EL (cell line): ENCODE measurements around the gene KLF5.

Source experiments
- DNase-seq: peaks from one replicate; pipeline ENCODE4 v3.0.0-alpha.2; 2016

Gene KLF5

DNA sequence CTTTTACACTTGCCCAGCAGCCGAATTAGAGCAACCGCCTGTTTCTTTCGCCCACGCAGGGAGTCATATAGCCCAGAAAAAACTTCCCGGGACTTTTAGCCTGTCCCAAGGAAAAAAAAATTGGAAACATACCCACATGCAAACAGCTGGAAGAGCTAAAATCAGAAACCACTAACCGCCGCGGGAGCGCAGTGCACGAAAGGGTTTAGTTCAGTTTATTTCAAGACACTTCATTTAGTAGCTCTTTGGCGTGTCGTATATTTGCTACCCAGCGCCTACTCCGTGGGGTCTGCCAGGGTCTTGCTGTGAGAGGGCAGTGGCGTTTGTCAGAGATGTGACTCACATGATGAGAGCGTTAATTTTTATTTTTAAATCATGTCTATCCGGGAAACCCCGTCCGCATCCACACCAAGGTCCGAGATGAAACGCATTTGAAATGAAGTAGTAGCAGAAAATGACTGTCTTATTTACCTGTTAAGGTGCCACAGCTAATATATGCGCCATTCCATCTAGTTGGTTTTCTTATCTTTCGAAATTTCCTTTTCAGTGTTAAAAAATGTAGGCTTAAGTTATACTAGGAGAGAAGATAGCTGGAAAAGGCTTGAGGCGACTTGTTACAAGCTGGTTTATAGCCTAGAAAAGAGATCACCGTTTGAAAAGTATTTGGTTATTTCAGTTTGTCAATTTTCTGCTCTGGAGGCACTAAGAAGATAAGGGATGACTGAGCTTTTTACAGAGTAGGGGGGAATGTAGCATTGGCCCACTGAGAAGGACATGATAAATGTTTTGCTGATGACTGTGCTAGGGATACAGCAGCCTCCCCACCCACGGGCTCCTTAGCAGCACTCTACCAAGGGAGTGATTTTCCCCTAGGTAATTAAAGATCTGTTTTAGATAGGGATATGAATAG lies 1.7 kb downstream of the KLF5 start:
- peak; percentile 76 for DNase-seq

DNA sequence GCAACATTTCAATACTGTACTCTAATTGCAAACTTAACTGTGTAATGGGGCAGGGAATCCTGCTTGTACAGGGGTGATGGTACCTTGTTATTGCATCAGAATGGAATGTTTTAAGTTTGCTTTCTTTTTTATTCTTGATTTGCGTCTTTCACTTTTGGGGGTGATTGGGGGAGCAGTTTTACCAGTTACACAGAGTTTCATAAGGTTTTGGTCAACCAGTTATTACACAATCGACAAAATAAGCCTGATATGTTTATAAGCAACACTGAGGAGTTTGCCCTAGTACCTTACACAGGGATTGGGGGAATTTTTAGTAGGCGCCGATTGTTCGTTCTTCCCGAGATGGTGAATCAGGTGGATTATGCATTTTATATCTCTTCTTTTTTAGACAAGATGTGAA lies 2.7 kb downstream of the KLF5 start:
- DNase-seq: no peak

DNA sequence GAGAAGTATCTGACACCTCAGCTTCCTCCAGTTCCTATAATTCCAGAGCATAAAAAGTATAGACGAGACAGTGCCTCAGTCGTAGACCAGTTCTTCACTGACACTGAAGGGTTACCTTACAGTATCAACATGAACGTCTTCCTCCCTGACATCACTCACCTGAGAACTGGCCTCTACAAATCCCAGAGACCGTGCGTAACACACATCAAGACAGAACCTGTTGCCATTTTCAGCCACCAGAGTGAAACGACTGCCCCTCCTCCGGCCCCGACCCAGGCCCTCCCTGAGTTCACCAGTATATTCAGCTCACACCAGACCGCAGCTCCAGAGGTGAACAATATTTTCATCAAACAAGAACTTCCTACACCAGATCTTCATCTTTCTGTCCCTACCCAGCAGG lies 3.1 kb downstream of the KLF5 start:
- no peak for DNase-seq

DNA sequence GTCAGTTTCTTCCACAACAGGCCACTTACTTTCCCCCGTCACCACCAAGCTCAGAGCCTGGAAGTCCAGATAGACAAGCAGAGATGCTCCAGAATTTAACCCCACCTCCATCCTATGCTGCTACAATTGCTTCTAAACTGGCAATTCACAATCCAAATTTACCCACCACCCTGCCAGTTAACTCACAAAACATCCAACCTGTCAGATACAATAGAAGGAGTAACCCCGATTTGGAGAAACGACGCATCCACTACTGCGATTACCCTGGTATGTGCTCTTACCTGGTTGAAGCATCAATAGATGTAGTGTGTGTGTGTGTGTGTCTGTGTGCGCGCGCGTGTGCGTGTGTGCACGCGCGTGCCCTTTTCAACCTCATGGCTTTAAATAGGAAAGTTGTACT lies 3.7 kb downstream of the KLF5 start:
- DNase-seq: no peak

DNA sequence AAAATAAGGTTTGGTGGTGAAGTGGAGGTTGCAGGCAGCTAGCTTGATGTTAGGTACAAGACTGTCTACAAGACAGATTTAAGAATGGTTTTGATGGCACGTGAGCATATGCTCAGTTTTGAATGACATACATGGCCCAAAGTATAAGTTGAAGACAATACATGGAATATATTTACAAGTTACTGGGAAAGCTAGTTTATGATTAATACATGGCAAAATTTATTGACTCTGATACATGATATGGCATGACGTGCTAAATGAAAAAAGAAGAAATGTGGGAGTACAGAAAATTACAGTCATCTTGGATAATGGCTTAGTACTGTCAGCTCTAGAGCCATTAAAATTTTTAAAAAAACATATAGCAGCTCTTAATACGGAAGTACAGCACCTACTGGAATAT lies 4.4 kb downstream of the KLF5 start:
- DNase-seq: no peak

GRCh38 chr13:73065036-73065435 lies 6.2 kb downstream of the KLF5 start:
- no peak for DNase-seq

DNA sequence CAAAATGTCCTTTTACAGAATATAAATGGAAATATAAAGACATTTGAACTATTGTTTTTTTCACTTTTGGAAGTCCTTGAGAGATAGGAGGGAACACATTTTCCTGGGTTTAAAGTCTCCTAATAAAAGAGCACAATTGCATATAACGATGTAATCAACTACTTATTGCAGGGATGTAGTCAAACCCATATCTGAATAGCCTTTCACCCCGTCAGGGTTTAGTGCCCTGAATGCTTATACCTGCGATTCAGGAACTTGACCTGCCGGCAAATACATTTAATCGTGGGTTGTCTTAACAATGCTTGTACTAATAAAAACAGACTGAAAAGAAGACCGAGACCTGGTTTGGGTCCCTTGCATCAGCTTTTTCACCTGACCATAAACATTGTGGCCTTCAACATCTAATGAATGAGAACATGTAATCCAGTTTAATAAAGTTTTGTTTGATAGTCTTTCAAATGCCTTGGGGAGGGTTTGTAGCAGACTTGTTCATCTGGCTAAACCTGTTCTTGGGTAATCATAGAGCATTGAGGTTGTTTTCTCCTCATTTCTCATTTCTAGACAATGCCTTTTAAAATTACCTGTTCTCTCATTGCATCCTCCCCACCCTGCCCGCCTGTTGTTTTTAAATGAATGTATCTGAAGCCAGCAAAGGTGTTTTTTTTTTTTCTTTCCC lies 7.0 kb downstream of the KLF5 start:
- DNase-seq: no peak

DNA sequence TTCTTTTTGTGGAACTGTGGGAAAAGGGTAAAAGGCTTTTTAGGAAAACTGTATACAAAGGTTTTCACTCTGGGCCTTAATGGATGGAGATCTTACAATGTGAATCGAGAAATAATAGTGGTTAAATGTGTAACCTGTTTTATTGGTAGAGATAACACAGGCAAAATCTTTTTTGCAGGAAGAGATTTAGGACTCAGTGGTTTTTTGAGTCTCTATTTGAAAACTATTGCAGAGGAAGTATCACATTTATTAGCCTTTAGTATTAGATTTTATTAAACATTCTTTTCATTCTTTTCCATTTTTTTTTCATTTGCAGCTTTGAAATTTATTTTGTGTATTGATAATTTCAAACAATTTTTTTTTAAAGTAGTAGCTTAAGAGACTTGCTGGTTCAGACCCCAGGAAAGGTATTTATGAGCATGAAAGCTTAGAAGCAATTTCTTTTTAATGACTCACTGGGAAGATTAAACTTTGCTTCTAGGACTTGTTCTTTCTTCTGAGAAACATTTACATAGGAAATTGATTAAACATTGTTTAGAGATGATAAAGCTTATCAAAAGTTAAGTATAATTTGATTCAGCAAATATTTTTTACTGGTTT lies 10.5 kb downstream of the KLF5 start:
- peak; percentile 48 for DNase-seq

DNA sequence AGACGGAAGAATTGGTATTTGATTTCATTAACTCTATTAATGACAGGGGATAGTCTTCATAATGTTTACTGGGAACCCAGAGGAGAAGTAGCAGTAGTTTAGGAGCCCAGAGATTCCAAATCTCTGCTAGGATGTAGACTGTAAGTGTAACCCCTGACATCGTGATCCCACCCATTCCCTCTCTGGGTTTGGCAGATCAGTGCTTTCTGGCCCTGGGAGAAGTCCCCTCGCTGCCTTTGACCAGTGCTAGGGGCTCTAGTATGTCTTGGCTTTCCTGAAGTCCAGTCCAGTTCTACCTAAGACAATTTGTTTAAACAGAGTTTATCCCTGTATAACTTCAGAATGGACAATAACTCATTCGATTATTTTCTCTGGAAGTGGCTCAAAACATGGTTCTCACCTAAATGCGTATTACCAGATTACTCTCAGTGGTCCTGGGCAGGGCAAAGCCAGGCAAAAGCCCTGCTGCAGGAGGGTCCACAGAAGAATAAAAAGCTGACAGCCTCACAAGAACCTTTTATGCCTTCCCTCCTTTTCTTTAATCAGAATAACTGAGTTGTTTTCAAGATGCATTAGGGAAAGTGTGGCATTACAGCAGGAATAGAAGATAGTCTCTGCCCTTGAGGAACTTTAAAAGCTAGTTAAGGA lies 11.8 kb downstream of the KLF5 start:
- no peak for DNase-seq

- no peak for DNase-seq
Observed at GRCh38 chr13:73072239-73072900, 13.6 kb downstream of the KLF5 start.

GRCh38 chr13:73073050-73073449 lies 14.2 kb downstream of the KLF5 start:
- DNase-seq: no peak

DNA sequence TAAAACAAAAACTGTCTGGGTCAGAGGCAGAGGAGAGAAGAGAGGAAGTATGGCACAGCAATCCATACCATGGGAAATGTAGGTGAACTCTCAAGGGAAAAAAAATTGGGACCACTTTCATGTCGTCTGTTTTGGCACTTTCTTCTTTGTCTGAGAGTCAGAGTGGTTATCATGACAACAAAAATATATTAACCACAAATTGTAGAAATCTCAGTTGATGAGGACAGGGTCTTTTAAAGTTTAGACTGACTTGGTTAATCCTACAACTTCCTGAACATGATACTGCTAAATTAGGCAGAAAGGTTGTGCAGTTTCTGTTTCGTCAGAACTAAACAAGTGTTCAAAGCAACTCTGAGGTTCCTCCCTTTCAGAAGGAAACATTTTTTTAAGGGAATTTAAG lies 15.2 kb downstream of the KLF5 start:
- DNase-seq: no peak

DNA sequence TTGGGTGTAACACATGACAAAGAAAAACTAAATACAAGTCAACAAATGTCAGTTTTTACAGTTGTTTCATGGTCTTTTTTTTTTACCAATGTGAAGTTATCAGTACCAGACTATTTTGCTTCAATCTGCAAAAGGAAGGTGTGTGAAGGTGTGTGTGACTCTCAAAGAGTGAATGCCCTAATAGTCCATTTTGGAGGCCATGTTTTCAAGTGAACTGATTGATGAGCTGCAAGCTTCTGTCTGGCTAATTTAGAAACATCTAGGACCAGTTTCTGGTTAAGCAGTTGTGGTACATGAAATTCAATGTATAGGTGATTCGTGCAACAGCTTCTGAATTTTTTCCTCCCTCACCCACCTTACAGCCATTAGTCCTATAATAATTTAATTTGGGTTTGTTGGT lies 16.1 kb downstream of the KLF5 start:
- DNase-seq: no peak

DNA sequence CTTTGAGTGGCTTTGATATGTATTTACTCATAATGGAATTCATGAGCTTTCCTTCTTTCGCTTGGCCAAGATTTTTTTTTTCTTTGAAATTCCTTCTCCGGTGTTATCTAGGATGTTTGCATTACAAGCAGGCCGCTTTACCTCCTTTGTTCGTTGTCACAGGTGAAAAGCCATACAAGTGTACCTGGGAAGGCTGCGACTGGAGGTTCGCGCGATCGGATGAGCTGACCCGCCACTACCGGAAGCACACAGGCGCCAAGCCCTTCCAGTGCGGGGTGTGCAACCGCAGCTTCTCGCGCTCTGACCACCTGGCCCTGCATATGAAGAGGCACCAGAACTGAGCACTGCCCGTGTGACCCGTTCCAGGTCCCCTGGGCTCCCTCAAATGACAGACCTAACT lies 16.7 kb downstream of the KLF5 start:
- DNase-seq: no peak

- DNase-seq: no peak
Observed at GRCh38 chr13:73075954-73076353, 17.1 kb downstream of the KLF5 start.

DNA sequence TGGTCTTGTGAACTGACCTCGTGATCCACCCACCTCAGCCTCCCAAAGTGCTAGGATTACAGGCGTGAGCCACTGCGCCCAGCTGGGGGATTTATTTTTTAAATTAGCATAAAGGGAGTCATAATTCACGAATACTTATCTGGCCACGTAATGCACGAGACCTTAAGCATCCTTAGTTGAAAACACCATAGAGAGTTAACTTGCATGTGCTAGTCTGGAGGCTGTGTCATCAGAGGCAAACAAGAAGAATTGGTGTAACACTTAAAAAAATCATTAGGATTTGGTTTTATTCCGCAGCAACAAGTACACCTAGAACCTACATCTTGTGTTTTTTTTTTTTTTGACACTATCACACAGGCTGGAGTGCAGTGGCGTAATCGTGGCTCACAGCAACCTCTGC lies 19.1 kb downstream of the KLF5 start:
- no peak for DNase-seq

GRCh38 chr13:73079359-73079758 lies 20.6 kb downstream of the KLF5 start:
- no peak for DNase-seq

DNA sequence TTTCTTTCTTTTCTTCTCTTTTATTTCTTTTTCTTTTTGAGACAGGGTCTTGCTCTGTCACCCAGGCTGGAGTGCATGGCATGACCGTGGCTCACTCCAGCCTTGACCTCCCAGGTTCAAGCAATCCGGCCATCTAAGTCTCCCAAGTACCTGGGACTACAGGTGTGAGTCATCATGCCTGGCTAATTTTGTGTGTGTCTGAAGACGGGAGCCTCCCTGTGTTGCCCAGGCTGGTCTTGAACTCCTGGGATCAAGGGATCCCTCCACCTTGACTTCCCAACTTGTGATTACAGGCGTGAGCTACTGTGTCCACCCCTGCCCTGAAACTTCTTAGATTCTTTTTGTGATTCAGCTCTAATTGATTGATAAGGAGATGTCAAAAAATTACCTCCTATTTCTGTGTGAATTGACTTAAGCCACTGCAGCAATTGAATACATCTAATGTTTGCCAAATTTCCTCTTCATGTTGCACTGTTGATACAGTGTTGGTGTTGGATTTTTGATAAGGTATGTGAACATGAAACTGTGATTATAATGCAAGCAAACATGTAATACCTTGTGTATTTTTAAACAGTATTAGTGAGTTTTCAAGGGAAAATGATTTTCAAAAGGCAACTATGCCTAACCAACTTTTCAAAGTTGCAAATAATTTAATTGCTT lies 22.6 kb downstream of the KLF5 start:
- no peak for DNase-seq

DNA sequence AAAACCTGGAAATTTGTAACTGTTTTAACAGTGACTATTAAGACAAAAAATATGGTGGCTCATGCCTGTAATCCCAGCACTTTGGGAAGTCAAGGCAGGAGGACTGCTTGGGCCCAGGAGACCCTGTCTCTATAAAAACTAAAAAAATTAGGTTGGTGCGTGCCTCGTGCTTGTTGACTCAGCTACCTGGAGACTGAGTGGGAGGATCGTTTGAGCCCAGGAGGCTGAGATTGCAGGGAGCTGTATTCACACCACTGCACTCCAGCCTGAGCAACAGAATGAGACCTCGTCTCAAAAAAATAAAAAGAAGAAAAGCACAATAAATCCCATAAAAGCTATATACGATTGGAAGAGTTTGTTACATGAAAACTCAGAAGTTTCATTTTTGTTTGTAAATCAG lies 23.7 kb downstream of the KLF5 start:
- no peak for DNase-seq

- DNase-seq: no peak
Observed at GRCh38 chr13:73082895-73083294, 24.1 kb downstream of the KLF5 start.

GRCh38 chr13:73088332-73088935 lies 29.6 kb downstream of the KLF5 start:
- no peak for DNase-seq

DNA sequence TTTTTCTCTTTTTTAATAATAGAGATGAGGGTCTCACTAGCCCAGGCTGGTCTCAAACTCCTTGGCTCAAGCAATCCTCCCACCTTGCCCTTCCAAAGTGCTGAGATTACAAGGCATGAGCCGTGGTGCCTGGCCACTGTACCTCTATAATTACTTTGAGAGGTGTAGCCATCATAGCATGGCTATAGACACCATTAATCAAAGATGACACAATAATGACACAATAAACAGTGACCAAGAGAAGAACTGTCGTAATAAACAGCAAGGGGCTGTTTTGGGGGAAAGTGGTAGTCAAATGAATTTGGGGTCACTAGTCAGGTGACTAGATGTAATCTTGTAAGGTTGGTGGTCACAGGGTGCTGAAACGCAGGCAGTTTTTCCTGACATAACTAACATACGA lies 30.4 kb downstream of the KLF5 start:
- no peak for DNase-seq
